CD4-positive, alpha-beta T cell treated with Interleukin-4 for 4 hours (primary cell): ENCODE measurements around the gene FGF14.
"Not testable (repeated sequence)": the region's sequence is repeated elsewhere in the genome, so short reads cannot be mapped to it uniquely, and the experiment has no call there.

Experiments
- DNase-seq: peaks from one replicate; pipeline ENCODE4 v3.0.0-alpha.2; 2020

FGF14 gene

DNA sequence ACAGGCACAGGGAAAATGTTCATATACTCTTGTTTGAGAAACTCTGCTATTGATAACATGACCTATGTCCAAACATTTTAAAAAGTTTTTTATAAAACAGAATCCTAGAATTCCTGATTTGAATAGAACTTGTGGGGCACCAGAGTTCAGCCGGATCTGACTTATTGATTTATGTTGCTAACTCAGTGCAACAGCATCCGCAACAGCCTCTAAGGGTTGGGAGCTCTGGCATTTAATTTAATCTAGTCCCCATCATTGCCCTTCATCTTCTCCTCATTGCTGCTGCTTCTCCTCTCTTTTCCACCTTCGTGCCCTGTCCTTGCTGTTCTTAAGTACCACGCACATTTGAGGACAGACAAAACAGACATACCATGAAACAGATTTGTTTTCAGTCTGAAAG lies 214.5 kb downstream of the FGF14 start:
- no peak for DNase-seq

DNA sequence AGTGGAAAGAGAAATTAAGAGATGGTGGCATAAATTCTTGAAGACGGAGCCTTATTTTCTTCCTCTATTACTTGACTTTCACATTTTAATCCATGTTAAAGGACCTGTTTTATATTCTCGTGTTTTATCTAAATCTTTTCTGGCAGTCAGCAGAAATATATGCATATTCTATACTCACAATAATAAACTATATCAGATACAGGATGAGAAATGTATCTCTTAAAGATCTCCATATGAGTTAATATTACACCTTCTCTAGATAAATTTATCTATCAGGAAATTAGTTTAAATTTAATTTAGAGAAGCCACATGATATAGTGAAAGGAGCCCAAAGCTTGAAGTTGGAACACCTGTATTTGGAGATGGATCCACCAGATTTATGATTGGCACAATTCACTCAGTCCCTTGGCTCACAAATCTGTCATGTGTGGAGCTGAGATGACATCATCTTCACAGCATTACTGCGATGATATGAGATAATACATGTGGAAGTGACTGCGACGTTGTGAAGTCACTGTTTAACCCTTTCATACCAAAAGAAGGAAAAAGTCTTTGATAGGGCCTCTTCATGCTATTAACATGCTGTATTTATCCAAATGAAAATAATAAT lies 216.4 kb downstream of the FGF14 start:
- no peak for DNase-seq

DNA sequence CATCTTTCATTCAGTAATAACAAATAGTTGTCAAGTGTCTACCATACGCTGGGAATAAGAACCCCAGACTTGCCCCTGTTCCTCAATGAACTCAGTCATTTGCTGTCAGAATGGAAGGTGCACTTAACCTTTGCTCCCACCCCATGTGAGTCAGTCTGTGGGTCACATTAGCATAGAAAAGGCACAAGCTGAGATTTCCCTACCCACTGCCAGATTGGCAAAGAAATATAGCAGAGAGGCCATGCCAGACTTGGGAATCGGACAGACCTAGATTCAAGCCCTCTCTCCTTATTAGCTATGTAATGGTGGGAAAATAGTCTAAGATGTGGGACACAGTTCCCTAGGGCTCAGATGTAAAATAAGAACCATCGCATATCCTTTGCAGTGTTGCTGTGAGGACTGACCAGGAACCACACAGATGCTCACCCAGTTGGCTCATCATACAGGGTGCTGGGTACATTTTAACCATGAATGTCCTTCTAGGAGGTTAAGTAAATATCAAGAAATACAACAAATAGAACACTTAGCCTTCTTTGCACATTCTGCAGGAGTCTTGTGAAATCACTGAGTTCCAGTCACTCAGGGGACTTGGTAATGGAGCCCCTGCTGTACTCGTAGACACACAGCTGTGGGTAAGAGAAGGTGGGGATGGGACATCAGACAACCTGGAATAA lies 218.2 kb downstream of the FGF14 start:
- no peak for DNase-seq

DNA sequence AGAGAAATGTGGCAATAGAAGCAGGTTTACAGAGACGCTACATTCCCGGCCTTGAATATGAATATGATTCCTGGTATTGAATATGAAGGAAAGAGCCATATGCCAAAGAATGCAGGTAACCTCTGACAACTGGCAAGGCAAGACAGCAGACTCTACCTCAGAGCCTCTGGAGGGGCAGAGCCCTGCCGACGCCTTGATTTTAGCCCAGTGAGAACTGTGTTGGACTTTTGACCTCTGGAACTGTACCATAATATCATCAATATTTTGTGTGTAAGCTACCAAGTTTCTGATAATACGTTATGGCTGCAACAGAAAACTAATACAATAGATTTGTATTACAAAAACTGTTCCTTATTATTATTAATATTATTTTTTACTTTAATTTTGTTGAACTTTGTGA lies 219.7 kb downstream of the FGF14 start:
- no peak for DNase-seq

DNA sequence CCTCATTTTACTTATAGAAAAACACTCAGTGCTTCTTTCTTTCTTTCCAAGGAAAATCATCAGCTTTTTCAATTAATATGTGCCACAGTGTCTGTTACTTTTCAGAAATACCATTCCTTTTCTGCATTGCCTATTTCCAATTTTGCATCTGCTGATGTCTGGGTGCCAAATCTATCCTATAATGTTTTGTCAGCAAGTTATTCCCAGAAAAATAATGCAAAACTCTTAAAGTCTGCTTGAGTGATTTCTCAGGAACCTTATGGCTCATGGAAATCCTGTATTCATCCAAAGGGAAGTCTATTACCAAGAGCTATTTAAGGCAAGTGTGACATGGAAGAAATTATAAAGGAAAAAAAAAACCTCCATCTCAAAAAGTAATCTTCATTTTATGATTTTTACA lies 224.4 kb downstream of the FGF14 start:
- no peak for DNase-seq

DNA sequence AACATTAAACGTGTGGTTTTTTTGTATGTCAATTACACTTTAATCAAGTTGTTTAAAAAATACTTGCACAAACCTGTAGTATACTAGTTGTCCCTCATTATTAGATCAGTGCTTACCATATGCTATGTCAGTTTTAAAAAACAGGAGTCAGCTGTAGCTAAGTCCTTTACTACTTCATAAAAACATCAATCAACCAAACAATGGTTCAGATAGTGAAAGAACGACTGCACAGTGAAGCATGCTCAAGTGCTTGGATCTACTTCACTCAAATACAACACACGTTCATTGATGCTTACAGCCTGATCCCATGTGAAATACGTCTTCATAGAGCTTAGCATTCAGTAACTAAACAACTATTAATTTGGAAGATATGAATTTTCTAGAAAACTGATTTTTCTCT lies 225.0 kb downstream of the FGF14 start:
- no peak for DNase-seq

DNA sequence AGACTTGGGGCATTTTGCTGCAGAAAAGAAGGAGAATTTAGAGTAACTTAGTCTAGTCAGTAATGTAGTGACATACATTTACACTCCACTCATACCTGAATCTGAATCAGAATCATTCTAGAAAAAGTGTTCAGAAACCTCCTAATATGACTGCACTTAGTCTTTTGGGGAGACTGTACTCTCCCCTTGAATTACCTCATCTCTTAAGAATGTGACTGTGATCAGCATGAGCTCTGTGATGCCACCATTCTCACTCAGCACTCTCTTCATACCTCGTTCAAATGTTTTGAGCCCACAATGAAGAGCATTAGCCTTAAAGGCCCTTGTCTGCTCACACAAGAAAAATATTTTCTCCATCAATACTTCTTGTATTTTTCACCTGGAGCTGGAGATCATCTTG lies 229.4 kb downstream of the FGF14 start:
- DNase-seq: no peak

DNA sequence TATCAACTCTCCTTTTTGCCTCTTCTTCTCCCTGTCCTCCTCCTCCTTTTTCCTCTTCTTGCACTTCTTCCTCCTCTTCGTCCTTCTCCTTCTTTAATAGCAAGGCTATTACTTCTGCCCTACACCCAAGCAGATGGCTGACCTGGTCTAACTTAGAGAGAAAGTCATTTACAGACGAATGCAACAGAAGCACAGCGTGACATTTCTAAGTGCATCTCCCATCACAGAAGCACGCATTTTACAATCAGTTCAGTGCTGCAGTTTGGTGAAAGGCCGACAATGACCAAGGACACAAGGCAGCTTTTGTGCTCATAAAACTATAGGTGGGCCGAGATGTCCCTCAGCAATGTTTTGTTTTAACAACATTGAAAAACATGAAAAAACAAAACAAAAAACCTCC lies 231.5 kb downstream of the FGF14 start:
- DNase-seq: no peak

DNA sequence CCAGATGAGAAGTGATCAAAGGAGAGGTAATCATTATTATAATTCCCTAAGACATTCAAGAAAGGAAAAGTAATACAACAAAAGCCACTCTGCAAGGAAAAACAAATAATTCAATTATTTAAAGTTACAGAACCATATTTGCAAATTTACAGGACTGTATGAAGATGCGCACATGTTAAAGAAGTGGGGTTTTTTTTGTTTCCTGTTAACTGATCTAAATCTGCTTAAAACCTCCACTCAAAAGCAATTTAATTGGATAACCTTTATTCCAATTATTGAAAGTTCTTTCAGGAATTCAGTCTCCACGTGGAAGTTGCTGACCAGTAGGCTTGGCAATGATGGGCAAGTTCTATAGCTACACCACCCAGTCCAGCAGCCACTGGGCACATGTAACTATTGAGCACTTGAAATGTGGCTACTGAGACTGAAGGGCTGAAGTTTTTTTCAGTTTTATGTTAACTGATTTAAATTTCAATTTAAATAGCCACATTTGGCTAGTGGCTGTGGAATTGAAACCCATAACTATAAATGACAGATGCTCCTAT lies 232.3 kb downstream of the FGF14 start:
- no peak for DNase-seq

DNA sequence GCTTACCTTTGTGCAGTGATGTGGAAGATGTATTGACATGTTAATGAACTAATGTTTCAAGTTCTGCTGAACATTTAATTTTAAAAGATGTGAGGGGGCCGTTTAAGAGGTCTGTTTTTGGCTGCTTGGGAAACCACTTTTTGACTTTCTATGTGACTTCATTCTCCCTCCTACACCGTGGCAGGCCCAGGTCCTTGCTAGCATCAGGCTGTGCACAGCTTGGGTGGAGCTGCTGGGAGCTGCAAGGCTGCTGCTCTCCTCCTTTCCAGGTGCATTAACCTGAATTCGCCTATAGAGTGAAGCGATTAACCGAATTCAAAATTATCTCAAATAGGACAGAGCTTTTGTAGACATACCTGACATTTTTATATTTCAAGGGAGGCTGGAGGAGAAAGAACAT lies 249.1 kb downstream of the FGF14 start:
- DNase-seq: no peak

DNA sequence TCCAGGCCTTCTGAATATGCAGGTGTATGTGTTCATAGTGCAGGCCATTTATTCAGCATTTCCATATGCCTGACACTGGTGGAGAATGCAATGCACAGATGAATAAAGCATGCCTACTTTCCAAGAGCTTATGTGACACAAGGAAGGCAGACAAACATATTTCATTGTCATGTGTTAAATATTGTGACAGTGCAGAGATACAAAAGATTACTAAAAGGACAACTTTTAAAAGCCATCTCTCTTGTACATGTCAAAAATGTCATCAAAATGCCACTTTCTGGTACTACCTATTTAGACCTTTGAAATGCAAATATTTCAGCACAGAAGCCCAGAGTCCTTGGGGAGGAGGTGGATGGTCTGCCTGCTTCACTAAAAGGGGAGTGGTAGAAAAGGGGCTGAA lies 254.5 kb downstream of the FGF14 start:
- DNase-seq: no peak

DNA sequence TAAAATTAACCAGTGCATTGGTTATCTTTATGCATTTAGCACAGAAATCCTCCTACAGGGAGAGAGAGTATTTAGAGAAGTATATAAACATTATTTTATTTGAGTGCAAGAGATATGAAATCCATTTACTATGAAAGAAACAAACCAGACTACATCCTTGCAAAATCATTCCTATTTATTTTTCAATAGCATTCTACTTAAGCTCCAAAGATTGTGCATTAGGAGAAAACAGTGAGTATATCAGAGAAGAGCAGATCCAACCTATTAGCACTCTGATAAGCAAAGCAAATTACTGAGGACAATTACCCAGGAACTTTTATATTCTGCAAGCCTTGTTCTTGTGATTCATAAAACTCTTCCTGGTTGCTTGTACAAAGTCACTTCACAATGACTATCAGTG lies 256.1 kb downstream of the FGF14 start:
- DNase-seq: no peak

DNA sequence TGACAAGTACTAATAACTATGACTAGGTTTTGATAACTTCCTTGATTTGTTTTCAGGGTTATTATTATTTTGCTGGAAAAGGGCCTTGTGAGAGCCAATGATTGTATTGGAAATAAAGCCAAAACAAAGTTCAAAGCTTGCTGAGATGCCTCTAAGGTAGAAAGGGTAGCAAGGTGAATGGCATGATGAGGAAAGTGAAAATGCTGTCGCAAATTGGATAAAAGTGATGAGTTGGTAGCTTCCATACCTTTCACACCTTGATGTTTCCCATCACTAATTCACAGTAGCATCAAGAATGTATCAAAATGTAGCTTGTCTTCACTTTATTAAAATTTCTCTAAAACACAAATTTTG lies 259.4 kb downstream of the FGF14 start:
- DNase-seq: no peak

DNA sequence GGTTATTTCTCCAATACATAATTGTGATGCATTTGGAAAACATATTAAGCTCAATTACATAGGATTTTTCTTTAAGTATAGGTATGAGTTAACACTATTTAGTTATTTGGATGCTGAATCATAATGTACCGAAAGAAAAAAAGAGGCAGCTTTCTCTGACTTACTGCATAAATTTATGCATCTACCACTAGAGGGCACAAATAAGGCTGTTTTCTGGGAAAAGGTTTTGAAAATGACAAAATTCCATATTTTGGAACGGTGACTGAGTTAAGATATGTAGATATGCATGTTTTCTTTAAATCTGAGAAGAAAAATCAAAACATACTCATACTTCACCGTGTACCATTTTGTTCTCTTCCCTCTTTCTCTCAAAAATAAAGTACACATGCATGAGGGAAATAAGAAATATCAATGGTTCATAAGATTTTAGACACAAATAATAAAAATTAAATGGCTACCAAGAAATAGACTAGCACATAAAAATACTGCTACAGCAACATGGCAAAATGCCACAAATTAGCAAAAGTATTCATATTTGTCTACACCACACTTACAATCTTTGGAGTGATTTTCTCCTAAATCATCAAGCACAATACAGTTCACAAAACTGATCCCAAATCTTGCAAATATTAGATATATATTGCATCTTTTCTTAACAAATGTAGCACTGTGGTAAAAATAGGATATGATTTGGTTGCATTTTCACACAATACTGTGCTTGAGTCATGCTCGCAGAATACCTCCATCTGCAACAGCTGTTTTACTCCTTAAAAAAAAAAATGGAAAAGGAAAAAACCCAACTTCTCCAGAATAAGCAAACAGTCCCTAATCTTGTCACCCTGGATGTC lies 260.0 kb downstream of the FGF14 start:
- DNase-seq: no peak

DNA sequence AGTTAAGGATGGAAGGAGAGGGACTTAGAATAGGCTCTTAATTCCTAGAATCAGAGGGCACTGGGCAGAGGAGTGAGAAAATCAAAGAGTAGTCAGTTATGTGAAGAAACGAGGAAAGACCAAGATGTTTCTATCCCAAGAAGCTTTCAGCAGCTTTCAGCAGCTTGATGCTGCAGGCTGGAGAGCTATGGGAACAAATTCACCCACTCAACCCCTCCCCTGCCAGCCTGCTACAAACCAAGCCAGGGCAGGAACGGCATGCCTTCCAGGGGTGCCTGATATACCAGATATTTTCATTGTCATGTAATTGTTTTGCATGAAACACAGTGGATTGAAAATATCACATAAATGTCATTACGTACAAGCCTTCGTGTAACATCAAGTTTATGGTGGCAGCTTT lies 262.2 kb downstream of the FGF14 start:
- DNase-seq: no peak

DNA sequence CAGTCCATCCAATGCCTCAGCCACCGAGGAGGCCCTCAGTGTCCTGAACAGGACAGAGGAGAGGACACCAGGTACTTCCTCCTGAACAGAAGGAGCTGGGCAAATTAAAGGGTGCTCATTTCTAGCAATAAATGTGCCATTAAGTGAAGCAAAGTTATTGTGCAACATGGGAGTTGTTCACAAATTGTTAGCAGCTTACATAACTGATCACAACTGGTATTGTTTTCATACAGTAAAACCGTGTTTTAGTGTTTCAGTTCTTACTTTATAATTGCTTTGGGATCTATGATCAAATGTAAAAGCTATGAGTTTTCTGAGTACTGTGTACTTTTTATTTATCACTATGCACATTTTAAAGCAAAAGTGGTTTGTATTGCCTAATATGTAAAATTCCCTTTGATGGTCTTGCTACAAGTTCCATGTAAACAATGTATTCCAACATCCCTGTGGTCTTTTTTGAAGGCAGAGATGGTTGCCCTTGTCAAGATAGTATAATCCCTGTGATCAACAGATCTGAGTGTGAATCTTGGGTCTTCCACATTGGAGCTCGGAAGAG lies 263.1 kb downstream of the FGF14 start:
- no peak for DNase-seq

DNA sequence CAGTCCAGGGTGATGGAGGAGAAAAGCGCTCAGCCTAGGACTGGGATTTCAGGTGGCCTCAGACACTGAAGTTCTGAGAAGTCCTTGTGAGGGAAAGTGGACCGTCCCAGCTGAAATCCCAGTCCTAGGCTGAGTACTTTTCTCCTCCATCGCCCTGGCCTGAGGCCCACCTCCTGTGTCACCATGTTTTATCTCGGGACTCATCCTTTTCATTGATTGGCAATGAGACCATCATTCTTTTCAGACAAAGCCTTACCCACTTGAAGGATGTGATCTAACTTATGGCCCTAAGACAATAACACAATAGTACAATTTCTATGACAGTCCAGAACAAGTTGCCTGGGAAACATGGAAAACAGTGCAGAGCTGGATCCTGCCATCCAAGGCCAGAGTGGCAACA lies 263.9 kb downstream of the FGF14 start:
- DNase-seq: not testable (repeated sequence)

DNA sequence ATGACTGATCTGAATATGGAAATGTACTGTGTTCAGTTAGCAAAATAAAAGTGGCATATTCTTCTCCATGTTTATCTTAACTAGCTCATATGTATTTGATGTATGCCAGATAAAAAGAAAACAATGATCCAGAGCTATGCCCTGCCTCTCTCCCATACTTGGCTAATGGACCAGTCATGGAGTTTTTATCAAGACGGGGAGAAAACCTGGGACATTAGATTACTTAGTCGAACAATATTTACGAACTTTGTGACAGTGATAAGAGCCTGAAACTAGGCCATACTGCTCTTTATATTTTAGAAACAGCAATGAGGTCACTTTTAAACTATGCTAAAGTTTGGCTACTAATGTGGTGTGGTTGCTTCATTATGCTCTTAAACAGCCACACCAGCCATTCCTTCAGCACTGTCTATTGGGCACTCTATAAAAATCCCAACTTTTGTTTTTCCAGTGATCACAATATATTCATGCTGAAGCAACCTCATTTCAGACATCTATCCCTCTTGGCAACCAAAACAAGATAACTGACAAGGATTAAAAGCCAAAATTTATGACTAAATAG lies 265.0 kb downstream of the FGF14 start:
- no peak for DNase-seq

DNA sequence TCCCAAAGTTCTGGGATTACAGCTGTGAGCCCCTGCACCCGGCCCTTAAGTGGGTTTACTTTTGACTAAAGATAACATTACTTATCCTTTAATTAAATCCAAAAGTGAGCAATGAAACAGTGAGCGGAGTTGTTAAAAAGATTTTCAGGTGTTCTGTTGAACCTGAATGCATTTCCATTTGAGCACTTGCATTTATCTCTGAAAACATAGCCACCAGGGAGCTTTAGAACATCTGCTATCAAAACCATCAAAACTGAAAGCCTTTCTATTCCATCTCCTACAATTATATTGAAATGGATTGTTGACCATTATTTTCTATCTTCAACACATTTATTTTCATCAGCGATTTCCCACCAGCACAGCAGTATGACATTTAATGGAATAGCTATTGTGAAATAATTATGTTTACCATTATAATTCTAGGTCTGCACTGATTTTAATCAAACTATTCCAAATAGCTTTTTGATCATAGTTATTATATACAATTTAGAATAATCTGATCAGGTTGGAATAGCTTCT lies 269.0 kb downstream of the FGF14 start:
- DNase-seq: no peak

DNA sequence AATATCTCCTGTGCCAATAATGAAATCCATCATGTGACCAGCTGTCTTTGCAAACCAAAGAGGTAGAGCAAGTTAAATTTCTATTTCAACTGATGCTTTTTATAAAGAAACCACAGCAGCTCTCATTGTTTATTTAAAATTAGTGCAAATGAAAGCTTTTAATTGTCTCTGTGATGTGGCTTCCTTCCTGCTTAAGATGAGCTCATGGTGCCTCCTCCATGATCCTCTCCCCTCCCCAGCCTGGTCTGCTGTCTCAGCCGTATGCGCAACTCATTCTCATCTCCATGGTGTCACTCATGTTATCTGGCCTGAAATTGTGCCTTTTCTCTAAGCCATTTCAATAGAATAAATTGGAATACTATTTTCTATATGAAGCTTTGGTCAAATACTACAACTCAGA lies 270.6 kb downstream of the FGF14 start:
- DNase-seq: no peak

DNA sequence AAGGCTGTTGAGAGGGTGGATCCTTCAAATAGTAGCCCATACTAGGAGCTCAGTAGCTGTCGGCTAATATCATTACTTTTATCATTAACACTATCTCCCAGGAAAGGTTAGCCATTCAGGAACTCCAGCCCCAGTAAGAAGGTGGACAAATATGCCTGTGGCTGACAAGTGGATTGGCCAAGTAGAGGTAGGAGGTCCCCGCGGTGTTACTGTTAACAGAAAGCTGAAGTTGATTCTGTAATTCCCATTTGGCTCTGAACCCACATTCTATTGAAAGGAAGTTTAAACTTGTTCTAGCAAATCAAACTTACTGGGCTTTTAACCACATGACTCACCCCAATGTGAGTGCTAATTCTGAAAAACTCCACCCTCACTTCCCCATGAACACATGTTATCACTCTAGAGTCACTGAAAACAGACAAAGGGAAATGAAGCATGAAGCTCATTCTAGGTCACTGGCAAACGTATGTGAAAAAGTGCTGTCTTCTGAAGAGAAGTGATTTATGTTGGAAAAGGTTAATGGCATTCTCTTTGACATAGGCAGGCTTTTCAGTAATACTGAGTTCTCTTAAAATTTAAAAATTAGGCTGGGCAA lies 273.5 kb downstream of the FGF14 start:
- DNase-seq: no peak

DNA sequence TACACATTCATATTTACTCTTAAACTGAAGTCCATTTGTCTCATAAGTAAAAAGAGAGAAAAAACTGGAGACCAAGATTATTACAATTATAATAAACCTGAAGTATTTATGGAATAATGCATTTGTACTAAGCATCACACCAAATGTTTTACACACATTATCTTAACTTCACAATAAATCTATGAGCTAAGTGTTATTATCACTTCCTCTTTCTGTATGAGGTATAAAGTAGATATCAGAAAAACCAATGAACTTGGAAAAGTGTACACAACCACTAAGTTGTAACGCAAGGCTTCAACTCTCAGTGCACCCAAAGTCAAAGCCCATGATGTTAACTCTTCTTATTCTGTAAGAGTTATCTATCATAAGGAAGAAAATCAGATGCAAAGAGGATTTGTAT lies 274.7 kb downstream of the FGF14 start:
- DNase-seq: no peak

DNA sequence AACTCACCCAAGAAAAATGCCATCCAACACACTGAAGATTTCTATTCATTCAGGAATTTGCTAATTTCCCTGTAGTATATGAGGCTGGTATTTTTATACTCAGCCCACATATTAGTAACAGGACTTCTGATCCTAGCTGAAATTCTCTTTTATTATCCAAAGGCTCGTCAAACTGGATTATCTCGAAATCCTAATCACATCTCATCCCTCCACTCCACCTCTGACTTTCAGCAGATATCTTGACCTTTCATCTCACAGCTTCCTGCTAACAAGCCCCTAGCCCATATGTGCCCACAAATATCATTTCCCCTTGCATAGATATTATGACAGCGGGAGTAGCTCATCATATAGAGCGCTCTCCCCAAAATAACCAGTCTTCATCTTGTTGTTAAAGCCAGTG lies 279.7 kb downstream of the FGF14 start:
- DNase-seq: no peak
